NCI-H446 treated with DMSO at 0.1 percent for 48 hours (cell line): ENCODE measurements around the gene ADSS1.

ENCODE experiments used
- DNase-seq: peaks from one replicate; lab custom pipeline; 2025; lab: John Stamatoyannopoulos, UW

The ADSS1 gene

GRCh38 chr14:104770851-104771272, 46.8 kb downstream of the ADSS1 start:
- no peak for DNase-seq

GRCh38 chr14:104771374-104771773, 47.3 kb downstream of the ADSS1 start:
- DNase-seq = no peak

GRCh38 chr14:104771918-104772706, 48.1 kb downstream of the ADSS1 start:
- no peak for DNase-seq

- DNase-seq = no peak
Observed at GRCh38 chr14:104772707-104773504, 48.9 kb downstream of the ADSS1 start.

- DNase-seq = no peak
Observed at GRCh38 chr14:104773505-104774452, 49.8 kb downstream of the ADSS1 start.

GRCh38 chr14:104774453-104775072, 50.5 kb downstream of the ADSS1 start:
- DNase-seq = no peak

GRCh38 chr14:104775073-104775489, 51.1 kb downstream of the ADSS1 start:
- no peak for DNase-seq

- no peak for DNase-seq
Observed at GRCh38 chr14:104776481-104776880, 52.5 kb downstream of the ADSS1 start.

GRCh38 chr14:104776961-104777807, 53.2 kb downstream of the ADSS1 start:
- DNase-seq = no peak

- DNase-seq = no peak
Observed at GRCh38 chr14:104777808-104778249, 53.8 kb downstream of the ADSS1 start.

GRCh38 chr14:104778694-104779331, 54.8 kb downstream of the ADSS1 start:
- no peak for DNase-seq

GRCh38 chr14:104779776-104780512, 55.9 kb downstream of the ADSS1 start:
- DNase-seq = no peak

- DNase-seq = no peak
Observed at GRCh38 chr14:104780513-104781030, 56.5 kb downstream of the ADSS1 start.

- DNase-seq = no peak
Observed at GRCh38 chr14:104781271-104782077, 57.4 kb downstream of the ADSS1 start.

- DNase-seq = no peak
Observed at GRCh38 chr14:104782086-104782807, 58.2 kb downstream of the ADSS1 start.

- no peak for DNase-seq
Observed at GRCh38 chr14:104782808-104783139, 58.7 kb downstream of the ADSS1 start.

- DNase-seq = no peak
Observed at GRCh38 chr14:104783484-104784217, 59.6 kb downstream of the ADSS1 start.
